GM18868 (cell line): ENCODE measurements around the gene C15orf62.

Source experiments
- ATAC-seq: cut with Tn5 transposase; IDR thresholded peaks from one replicate; pipeline ENCODE4 v1.9.1; 2021; ENCODE audit warnings: mild to moderate bottlenecking, moderate library complexity; ENCODE audit not compliant: unreplicated experiment

Gene C15orf62

GRCh38 chr15:40808861-40809450 lies 39.2 kb downstream of the C15orf62 start:
- no peak for ATAC-seq

GRCh38 chr15:40812721-40813425 lies 43.1 kb downstream of the C15orf62 start:
- ATAC-seq, result no peak

GRCh38 chr15:40815042-40815698 lies 45.4 kb downstream of the C15orf62 start:
- no peak for ATAC-seq

GRCh38 chr15:40819048-40819447 lies 49.3 kb downstream of the C15orf62 start:
- no peak for ATAC-seq

- no peak for ATAC-seq
Measured at GRCh38 chr15:40821195-40821594, 51.4 kb downstream of the C15orf62 start.
